Ovary (tissue), 10 donors: Measurements from ENCODE around the gene AGAP6. TPM values are rescaled to one million over a fixed set of nuclear protein-coding genes. Genes with fewer than 3 reads are reported as not detected.
"Not testable (repeated sequence)": the region's sequence is repeated elsewhere in the genome, so short reads cannot be mapped to it uniquely, and the experiment has no call there.

Experiments used
- DNase-seq, 5 donors: peaks; one replicate each; pipeline ENCODE4 v3.0.0-alpha.2; 2019 to 2020
- H3K27ac ChIP-seq, 2 donors: fragments of 200-600 bp; one replicate each; pipeline versions ENCODE4 v1.5.1 to v1.8.0; 2019 to 2022
- H3K27me3 ChIP-seq: fragments of 200-600 bp; one replicate; pipeline ENCODE4 v1.8.0; 2022
- H3K36me3 ChIP-seq: fragments of 200-600 bp; sonication (generic); one replicate; pipeline ENCODE4 v1.5.1; 2019
- H3K4me1 ChIP-seq: one replicate; pipeline ENCODE4 v1.8.1; 2013; ENCODE audit warnings: mild to moderate bottlenecking, moderate library complexity; ENCODE audit not compliant: insufficient read depth
- H3K4me3 ChIP-seq: fragments of 200-600 bp; sonication (generic); one replicate; pipeline ENCODE4 v1.5.1; 2017
- H3K9me3 ChIP-seq, 2 donors: fragments of 200-600 bp in 1 of 2; sonication (generic) in 1 of 2; one replicate each; pipeline versions ENCODE4 v1.5.1 to v1.8.1; 2013 to 2019; ENCODE audit warnings: mild to moderate bottlenecking in 1 of 2, moderate library complexity in 1 of 2
- WGBS, 3 donors: extraction: QIAGEN DNeasy Blood & Tissue Kit in 1 of 3; methylation state at CpG; one replicate each; pipeline versions ENCODE4 v1.1.5 to v1.1.7; 2013 to 2017; 5-methylcytosine and 5-hydroxymethylcytosine counted together
- intact Hi-C, 4 donors: fragments of 100-400 bp; cut with DNase I; formaldehyde crosslinking; loops; one replicate each; pipeline versions ENCODE4 v1.11.0 to v1.15.1; 2022 to 2023
- long read RNA-seq, 3 donors: library from polyadenylated mRNA in 2 of 3; unstranded in 2 of 3; transcript quantifications; one replicate each; pipeline ENCODE4 v2.0.0 and lab custom pipeline, GENCODE V29; 2021 to 2026
- polyA plus RNA-seq, 2 donors: library from polyadenylated mRNA; stranded (reverse); fragments of 200-250 nt in 1 of 2; fragments of 350-450 nt in 1 of 2; fragmentation: Illumina TruSeq in 1 of 2; extraction: RNeasy Lipid Tissue Mini Kit (QIAGEN cat#74804) in 1 of 2; gene quantifications; one replicate each; pipeline ENCODE4 v1.2.3, GENCODE V29; 2013 to 2014
- total RNA-seq, 7 donors: library from RNA; depleted of rRNA in 2 of 7; stranded (reverse); fragments of >200 nt in 2 of 7; fragmentation: NEBNext Ultra II Directional in 3 of 7; extraction: Animal tissue kit (Norgen Biotek cat#: 25700) in 3 of 7; gene quantifications; one replicate each; pipeline versions ENCODE4 v1.1.0 to v1.2.4, GENCODE V29; 2016 to 2023
- donor health status: DM: no; HTN: no; CAD: no; lungs with moderate emphysema.
- donor health status: DM: no; HTN: no; CAD: no.
- donor health status: Bipolar disorder and iron deficiency.
- donor health status: DM: yes; HTN: yes; CAD: no.
- donor health status: DM: no; HTN: no; CAD: no.
- donor health status: DM: yes; HTN: yes; CAD: no.

Gene AGAP6
- 10 to 100 TPM in 5 of 7 donors, 1 to 10 TPM in 2; 9.1 to 20.9 (median 10.2) TPM for total RNA-seq
- polyA plus RNA-seq, result 1 to 10 TPM; 7.3 to 9.3 TPM
- long read RNA-seq, donor 1, transcript AGAP6-202 (8 exons, 2,372 nt), result major isoform, 5 of 19 reads
- long read RNA-seq, donor 1, partial matches to known transcripts, result 2 of 19 reads
- long read RNA-seq, donor 1, other reads (novel, unspliced or antisense), result 12 of 19 reads
- long read RNA-seq, donor 2, partial matches to known transcripts, result 0 of 4 reads
- long read RNA-seq, donor 2, other reads (novel, unspliced or antisense), result 0 of 4 reads
- long read RNA-seq, donor 3, partial matches to known transcripts, result 8 of 8 reads
- long read RNA-seq, donor 3, other reads (novel, unspliced or antisense), result 0 of 8 reads

GRCh38 chr10:49988376-49988775 is at the start of gene AGAP6:
TSS of gene AGAP6 (plus strand) at chr10:49988406. CDS start at chr10:49988716, 310 bp downstream.
- intact Hi-C loops, DNase-seq, H3K27ac ChIP-seq, H3K9me3 ChIP-seq, H3K4me3 ChIP-seq, H3K36me3 ChIP-seq, H3K4me1 ChIP-seq, H3K27me3 ChIP-seq: not testable (repeated sequence)
- WGBS, 3 donors, result 90 to 96% (median 93%) methylated on average over 11 to 17 of the region's 18 CpGs

GRCh38 chr10:49941447-49942338 is 46.5 kb upstream of the AGAP6 start, which contains the start of the genes PARG and TIMM23B:
TSS of gene PARG (minus strand) at chr10:49942027. CDS start at chr10:49941725, 302 bp downstream.
TSS of gene TIMM23B (plus strand) at chr10:49942053. CDS start at chr10:49942195, 142 bp downstream.
- H3K27me3 ChIP-seq, H3K9me3 ChIP-seq, H3K4me1 ChIP-seq, intact Hi-C loops, H3K36me3 ChIP-seq: not testable (repeated sequence)
- Histone ChIP-seq H3K4me3 (peak within 1 kb of the TSS; percentile 87), H3K27ac (peak within 1 kb of the TSS in 1 of 2 donors; percentile 38)
- 0% methylated on average over 75 to 81 of the region's 81 CpGs for WGBS, 3 donors
- peak; percentile 62 to 86 (median 71) for DNase-seq

GRCh38 chr10:49942339-49942705 is 45.9 kb upstream of the AGAP6 start:
- DNase-seq, H3K36me3 ChIP-seq, H3K27me3 ChIP-seq, H3K4me1 ChIP-seq, intact Hi-C loops, H3K9me3 ChIP-seq: not testable (repeated sequence)
- H3K27ac ChIP-seq, result peak overlapping the region in 1 of 2 donors; percentile 38
- H3K4me3 ChIP-seq, result peak overlapping the region; percentile 87
- 0 to 1% (median 0%) methylated on average over 12 of the region's 12 CpGs for WGBS, 3 donors

- H3K4me1 ChIP-seq, DNase-seq, H3K36me3 ChIP-seq, H3K27me3 ChIP-seq, H3K27ac ChIP-seq, H3K4me3 ChIP-seq, H3K9me3 ChIP-seq, intact Hi-C loops: not testable (repeated sequence)
- 89 to 95% (median 90%) methylated on average over 2 of the region's 2 CpGs for WGBS, 3 donors
Measured at GRCh38 chr10:49943607-49944006, 44.6 kb upstream of the AGAP6 start.

- H3K4me3 ChIP-seq, H3K9me3 ChIP-seq, H3K27ac ChIP-seq, H3K36me3 ChIP-seq, H3K4me1 ChIP-seq, intact Hi-C loops, H3K27me3 ChIP-seq, DNase-seq: not testable (repeated sequence)
- 95 to 100% (median 97%) methylated on average over 1 of the region's 2 CpGs for WGBS, 3 donors
Measured at GRCh38 chr10:49948142-49948541, 40.1 kb upstream of the AGAP6 start.

- H3K9me3 ChIP-seq, H3K4me3 ChIP-seq, H3K27me3 ChIP-seq, H3K36me3 ChIP-seq, H3K4me1 ChIP-seq, H3K27ac ChIP-seq, intact Hi-C loops, DNase-seq: not testable (repeated sequence)
- WGBS, 3 donors, result 94 to 100% (median 97%) methylated on average over 2 of the region's 2 CpGs
Measured at GRCh38 chr10:49948737-49949136, 39.5 kb upstream of the AGAP6 start.

- H3K36me3 ChIP-seq, H3K9me3 ChIP-seq, H3K27ac ChIP-seq, H3K27me3 ChIP-seq, H3K4me3 ChIP-seq, DNase-seq, H3K4me1 ChIP-seq, intact Hi-C loops: not testable (repeated sequence)
- WGBS, 3 donors, result 81 to 85% (median 85%) methylated on average over 3 of the region's 3 CpGs
Measured at GRCh38 chr10:49952006-49952405, 36.2 kb upstream of the AGAP6 start.

GRCh38 chr10:49953122-49953521 is 35.1 kb upstream of the AGAP6 start:
- H3K36me3 ChIP-seq, H3K27me3 ChIP-seq, intact Hi-C loops, H3K4me1 ChIP-seq, DNase-seq, H3K9me3 ChIP-seq, H3K4me3 ChIP-seq, H3K27ac ChIP-seq: not testable (repeated sequence)
- 46 to 69% (median 58%) methylated on average over 3 of the region's 3 CpGs for WGBS, 3 donors

- DNase-seq, H3K27ac ChIP-seq, H3K9me3 ChIP-seq, intact Hi-C loops, H3K27me3 ChIP-seq, H3K36me3 ChIP-seq, H3K4me1 ChIP-seq, H3K4me3 ChIP-seq: not testable (repeated sequence)
- 95 to 97% (median 97%) methylated on average over 8 to 37 of the region's 37 CpGs for WGBS, 3 donors
Measured at GRCh38 chr10:49970331-49970857, 17.8 kb upstream of the AGAP6 start.

GRCh38 chr10:49971466-49971865 is 16.7 kb upstream of the AGAP6 start:
- intact Hi-C loops, H3K36me3 ChIP-seq, H3K9me3 ChIP-seq, DNase-seq, H3K4me3 ChIP-seq, H3K4me1 ChIP-seq, H3K27me3 ChIP-seq, H3K27ac ChIP-seq: not testable (repeated sequence)
- WGBS, 3 donors, result 58 to 69% (median 66%) methylated on average over 2 of the region's 2 CpGs

GRCh38 chr10:49972094-49972493 is 16.1 kb upstream of the AGAP6 start:
- H3K27me3 ChIP-seq, H3K36me3 ChIP-seq, H3K9me3 ChIP-seq, H3K4me3 ChIP-seq, H3K4me1 ChIP-seq, H3K27ac ChIP-seq, DNase-seq, intact Hi-C loops: not testable (repeated sequence)
- 80 to 87% (median 84%) methylated on average over 3 of the region's 3 CpGs for WGBS, 3 donors
